Retinal pigment epithelial cell (primary cell): ENCODE results near the gene SETD7.

ENCODE experiments used
- DNase-seq: peaks from one replicate; pipeline ENCODE4 v3.0.0-alpha.2; 2010; ENCODE audit warnings: low read depth
- H3K4me3 ChIP-seq: 2 replicates; pipeline ENCODE4 v1.5.1; 2011; ENCODE audit warnings: mild to moderate bottlenecking, low read length, control low read depth, moderate library complexity
- CTCF ChIP-seq: conservative IDR thresholded peaks from 2 replicates; pipeline ENCODE4 v1.5.1; 2011; ENCODE audit warnings: low read depth, low read length, control low read depth, inconsistent platforms

SETD7 gene

GRCh38 chr4:139524062-139524631 lies 31.9 kb downstream of the SETD7 start:
- H3K4me3 ChIP-seq, result no peak overlapping the region
- DNase-seq, result no peak
- TF ChIP-seq CTCF, result no peak

GRCh38 chr4:139523076-139523475 lies 32.9 kb downstream of the SETD7 start:
- TF ChIP-seq CTCF, result no peak
- no peak for DNase-seq
- H3K4me3 ChIP-seq, result no peak overlapping the region

GRCh38 chr4:139522457-139522856 lies 33.6 kb downstream of the SETD7 start:
- no peak for TF ChIP-seq CTCF
- no peak overlapping the region for H3K4me3 ChIP-seq
- no peak for DNase-seq

GRCh38 chr4:139521754-139522401 lies 34.1 kb downstream of the SETD7 start:
- TF ChIP-seq CTCF, result no peak
- H3K4me3 ChIP-seq, result no peak overlapping the region
- DNase-seq, result no peak

- no peak for TF ChIP-seq CTCF
- DNase-seq, result peak; percentile 72
- no peak overlapping the region for H3K4me3 ChIP-seq
Measured at GRCh38 chr4:139515531-139515958, 40.5 kb downstream of the SETD7 start.

GRCh38 chr4:139514382-139515059 lies 41.5 kb downstream of the SETD7 start:
- DNase-seq, result no peak
- TF ChIP-seq CTCF, result no peak
- H3K4me3 ChIP-seq, result no peak overlapping the region

GRCh38 chr4:139511320-139511719 lies 44.7 kb downstream of the SETD7 start:
- no peak for DNase-seq
- no peak overlapping the region for H3K4me3 ChIP-seq
- TF ChIP-seq CTCF, result no peak
